Measurements from ENCODE around the gene CEP350. TPM values are rescaled to one million over a fixed set of nuclear protein-coding genes. Genes with fewer than 3 reads are reported as not detected.

CEP350 gene
- total and polyA plus RNA-seq, 2 donors (not counting 1 experiment from before 2014, with no cell fraction given): 19.0 to 101 TPM

GRCh38 chr1:179941454-179941853 is 13.2 kb upstream of the CEP350 start:
- Histone ChIP-seq H4K20me1 (ENCODE audit: control insufficient read depth, extremely low read depth, insufficient read depth, low read length) (no peaks in the 10 kb centered on the region), H3K36me3 (ENCODE audit: control insufficient read depth, insufficient read depth, low read length) (no peaks in the 10 kb centered on the region), H3K9ac (ENCODE audit: insufficient read depth, low read length) (no peak overlapping the region), H3K9me3 (ENCODE audit: control insufficient read depth, insufficient read depth, low read depth, low read length) (no peaks in the 10 kb centered on the region), H3K79me2 (ENCODE audit: control insufficient read depth, insufficient read depth, low read length) (no peaks in the 10 kb centered on the region), H3K27me3 (ENCODE audit: control insufficient read depth, insufficient read depth, low read length) (no peaks in the 10 kb centered on the region), H2AFZ (ENCODE audit: low read length) (no peak overlapping the region), H3K27ac (ENCODE audit: insufficient read depth, low read length) (no peak overlapping the region), H3K4me2 (ENCODE audit: extremely low read depth, insufficient read depth, low read length) (no peak overlapping the region), H3K4me1 (ENCODE audit: control insufficient read depth, extremely low read depth, insufficient read depth, low read length) (no peaks in the 10 kb centered on the region), H3K4me3 (replicated peaks in 1 of 4; ENCODE audit: control extremely low read depth in 1 of 4, insufficient read depth in 1 of 4, low read depth in 3 of 4, low read length in 4 of 4) (no peak overlapping the region)
- DNase-seq (ENCODE audit: low read depth in 2 of 2): no peak
- TF ChIP-seq EZH2 (IDR thresholded peaks at IDR 0.05; ENCODE audit: low read length, missing control alignments) (no peak), CTCF (conservative IDR thresholded peaks at IDR 0.05 in 1 of 2, IDR thresholded peaks at IDR 0.05 in 1 of 2; ENCODE audit: low read depth in 1 of 2, low read length in 2 of 2) (no peak)

- Histone ChIP-seq H3K79me2 (ENCODE audit: control insufficient read depth, insufficient read depth, low read length) (peaks cover 12% of the 10 kb centered on the region), H3K27me3 (ENCODE audit: control insufficient read depth, insufficient read depth, low read length) (no peaks in the 10 kb centered on the region), H3K36me3 (ENCODE audit: control insufficient read depth, insufficient read depth, low read length) (no peaks in the 10 kb centered on the region), H3K4me3 (replicated peaks in 1 of 4; ENCODE audit: control extremely low read depth in 1 of 4, insufficient read depth in 1 of 4, low read depth in 3 of 4, low read length in 4 of 4) (no peak overlapping the region), H3K4me1 (ENCODE audit: control insufficient read depth, extremely low read depth, insufficient read depth, low read length) (peaks cover 2% of the 10 kb centered on the region), H3K27ac (ENCODE audit: insufficient read depth, low read length) (no peak overlapping the region), H4K20me1 (ENCODE audit: control insufficient read depth, extremely low read depth, insufficient read depth, low read length) (no peaks in the 10 kb centered on the region), H3K9ac (ENCODE audit: insufficient read depth, low read length) (no peak overlapping the region), H3K9me3 (ENCODE audit: control insufficient read depth, insufficient read depth, low read depth, low read length) (no peaks in the 10 kb centered on the region), H3K4me2 (ENCODE audit: extremely low read depth, insufficient read depth, low read length) (no peak overlapping the region), H2AFZ (ENCODE audit: low read length) (no peak overlapping the region)
- TF ChIP-seq CTCF (conservative IDR thresholded peaks at IDR 0.05 in 1 of 2, IDR thresholded peaks at IDR 0.05 in 1 of 2; ENCODE audit: low read depth in 1 of 2, low read length in 2 of 2): no peak
- no peak for TF ChIP-seq EZH2 (IDR thresholded peaks at IDR 0.05; ENCODE audit: low read length, missing control alignments)
- DNase-seq (ENCODE audit: low read depth in 2 of 2): no peak
Measured at GRCh38 chr1:179950651-179951050, 4.0 kb upstream of the CEP350 start.

DNA sequence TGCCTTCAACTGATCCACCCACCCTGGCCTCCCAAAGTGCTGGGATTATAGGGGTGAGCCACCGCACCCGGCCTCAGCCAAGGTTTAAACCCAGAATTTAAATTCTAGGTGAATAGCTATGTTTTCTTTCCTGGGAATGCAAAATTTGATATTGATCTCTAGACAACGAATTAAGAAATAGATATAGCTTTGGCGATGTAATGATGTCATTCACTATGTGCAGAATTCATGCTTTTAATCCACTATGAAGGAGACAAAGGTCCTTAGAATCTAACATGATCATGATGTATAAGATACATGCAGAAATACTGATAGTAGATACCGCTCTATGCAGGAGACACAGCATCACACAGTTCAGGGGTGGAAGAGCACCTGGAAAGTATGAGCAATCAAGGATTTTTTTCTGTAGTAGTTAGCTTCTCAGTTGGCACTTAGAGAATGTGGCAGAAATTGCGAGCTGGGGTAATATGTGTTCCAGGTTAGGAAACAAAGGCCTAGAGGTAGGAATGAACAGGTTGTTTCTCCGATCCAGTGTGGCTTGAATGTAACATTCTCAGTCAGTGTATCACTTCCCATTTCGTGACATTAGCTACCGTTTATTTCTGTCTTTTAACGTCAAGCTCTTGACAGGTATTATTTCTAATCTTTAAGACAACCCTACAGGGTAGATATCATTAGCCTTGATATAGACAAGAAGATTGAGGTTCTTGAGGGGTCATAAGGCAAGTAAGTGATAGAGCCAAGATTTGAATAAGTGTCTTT is 3.0 kb upstream of the CEP350 start:
- Histone ChIP-seq H3K4me2 (ENCODE audit: extremely low read depth, insufficient read depth, low read length) (no peak overlapping the region), H3K79me2 (ENCODE audit: control insufficient read depth, insufficient read depth, low read length) (peaks cover 21% of the 10 kb centered on the region), H3K9ac (ENCODE audit: insufficient read depth, low read length) (no peak overlapping the region), H3K36me3 (ENCODE audit: control insufficient read depth, insufficient read depth, low read length) (no peaks in the 10 kb centered on the region), H4K20me1 (ENCODE audit: control insufficient read depth, extremely low read depth, insufficient read depth, low read length) (no peaks in the 10 kb centered on the region), H3K9me3 (ENCODE audit: control insufficient read depth, insufficient read depth, low read depth, low read length) (no peaks in the 10 kb centered on the region), H3K4me3 (replicated peaks in 1 of 4; ENCODE audit: control extremely low read depth in 1 of 4, insufficient read depth in 1 of 4, low read depth in 3 of 4, low read length in 4 of 4) (no peak overlapping the region), H2AFZ (ENCODE audit: low read length) (no peak overlapping the region), H3K27me3 (ENCODE audit: control insufficient read depth, insufficient read depth, low read length) (no peaks in the 10 kb centered on the region), H3K4me1 (ENCODE audit: control insufficient read depth, extremely low read depth, insufficient read depth, low read length) (peaks cover 2% of the 10 kb centered on the region), H3K27ac (ENCODE audit: insufficient read depth, low read length) (no peak overlapping the region)
- no peak for DNase-seq (ENCODE audit: low read depth in 2 of 2)
- TF ChIP-seq EZH2 (IDR thresholded peaks at IDR 0.05; ENCODE audit: low read length, missing control alignments) (no peak), CTCF (conservative IDR thresholded peaks at IDR 0.05 in 1 of 2, IDR thresholded peaks at IDR 0.05 in 1 of 2; ENCODE audit: low read depth in 1 of 2, low read length in 2 of 2) (no peak)
